Measurements from ENCODE around the gene MANBA.

- TF ChIP-seq POLR2A (IDR thresholded peaks at IDR 0.05), result no peak
- no peak for TF ChIP-seq CTCF (IDR thresholded peaks at IDR 0.05)
These were observed 132.8 kb downstream of the MANBA start for GRCh38 chr4:102627831-102628523.
